HG02840 (cell line): ENCODE results near the gene AVP.
"Not testable (repeated sequence)": the region's sequence is repeated elsewhere in the genome, so short reads cannot be mapped to it uniquely, and the experiment has no call there.

Experiments used
- ATAC-seq: cut with Tn5 transposase; IDR thresholded peaks from one replicate; pipeline ENCODE4 v1.9.1; 2021; ENCODE audit warnings: mild to moderate bottlenecking, moderate library complexity, moderate number of reproducible peaks; ENCODE audit not compliant: unreplicated experiment, low FRiP score

The AVP gene

GRCh38 chr20:3085571-3086072 lies 1.1 kb upstream of the AVP start:
- ATAC-seq = no peak

- no peak for ATAC-seq
These were observed 449 bp upstream of the AVP start for GRCh38 chr20:3084986-3085360.

- ATAC-seq = no peak
These were observed 1.3 kb downstream of the AVP start for GRCh38 chr20:3082955-3083952.

GRCh38 chr20:3082306-3082951 lies 2.1 kb downstream of the AVP start:
- no peak for ATAC-seq

GRCh38 chr20:3081641-3082040 lies 2.9 kb downstream of the AVP start:
- ATAC-seq = no peak

- no peak for ATAC-seq
These were observed 3.6 kb downstream of the AVP start for GRCh38 chr20:3080939-3081388.

- no peak for ATAC-seq
These were observed 6.8 kb downstream of the AVP start for GRCh38 chr20:3077618-3078134.

- not testable (repeated sequence) for ATAC-seq
These were observed 9.2 kb downstream of the AVP start for GRCh38 chr20:3075315-3075714.

- no peak for ATAC-seq
These were observed 9.7 kb downstream of the AVP start for GRCh38 chr20:3074812-3075211.

GRCh38 chr20:3073251-3073643 lies 11.3 kb downstream of the AVP start:
- not testable (repeated sequence) for ATAC-seq

GRCh38 chr20:3072530-3073250 lies 11.8 kb downstream of the AVP start:
- no peak for ATAC-seq

- ATAC-seq = no peak
These were observed 12.7 kb downstream of the AVP start, which contains the start of gene OXT for GRCh38 chr20:3071610-3072529. Gene OXT, plus strand, starts transcription at chr20:3071620. Its CDS starts 36 bp downstream, at chr20:3071656.

GRCh38 chr20:3071266-3071609 lies 13.3 kb downstream of the AVP start:
- ATAC-seq = no peak

GRCh38 chr20:3070725-3071124 lies 13.8 kb downstream of the AVP start:
- ATAC-seq = no peak

GRCh38 chr20:3068986-3069900 lies 15.3 kb downstream of the AVP start:
- ATAC-seq = no peak

GRCh38 chr20:3068075-3068474 lies 16.4 kb downstream of the AVP start:
- no peak for ATAC-seq

GRCh38 chr20:3067139-3068014 lies 17.1 kb downstream of the AVP start:
- ATAC-seq = no peak
